Activated T-cell treated with anti-CD3 and anti-CD28 coated beads, Interleukin-2, amount 50 U/mL, for 24 hours (primary cell): Measurements from ENCODE around the gene GBGT1.

Experiments used
- DNase-seq: peaks from one replicate; pipeline ENCODE4 v3.0.0-alpha.2; 2020
- H3K27ac Mint-ChIP-seq: 2 replicates; pipeline ENCODE4 v1.8.0; 2020; ENCODE audit warnings: mild to moderate bottlenecking, mixed read lengths
- H3K27me3 Mint-ChIP-seq: 2 replicates; pipeline ENCODE4 v1.8.0; 2020; ENCODE audit warnings: mixed read lengths
- H3K36me3 Mint-ChIP-seq: 2 replicates; pipeline ENCODE4 v1.8.0; 2020; ENCODE audit warnings: low read depth, mixed read lengths
- H3K4me1 Mint-ChIP-seq: 2 replicates; pipeline ENCODE4 v1.8.0; 2020; ENCODE audit warnings: low read depth, mixed read lengths
- H3K4me3 Mint-ChIP-seq: 2 replicates; pipeline ENCODE4 v1.8.0; 2020; ENCODE audit warnings: mild to moderate bottlenecking, moderate library complexity, mixed read lengths
- H3K9me3 Mint-ChIP-seq: 2 replicates; pipeline ENCODE4 v1.8.0; 2020; ENCODE audit warnings: mixed read lengths

Gene GBGT1

DNA sequence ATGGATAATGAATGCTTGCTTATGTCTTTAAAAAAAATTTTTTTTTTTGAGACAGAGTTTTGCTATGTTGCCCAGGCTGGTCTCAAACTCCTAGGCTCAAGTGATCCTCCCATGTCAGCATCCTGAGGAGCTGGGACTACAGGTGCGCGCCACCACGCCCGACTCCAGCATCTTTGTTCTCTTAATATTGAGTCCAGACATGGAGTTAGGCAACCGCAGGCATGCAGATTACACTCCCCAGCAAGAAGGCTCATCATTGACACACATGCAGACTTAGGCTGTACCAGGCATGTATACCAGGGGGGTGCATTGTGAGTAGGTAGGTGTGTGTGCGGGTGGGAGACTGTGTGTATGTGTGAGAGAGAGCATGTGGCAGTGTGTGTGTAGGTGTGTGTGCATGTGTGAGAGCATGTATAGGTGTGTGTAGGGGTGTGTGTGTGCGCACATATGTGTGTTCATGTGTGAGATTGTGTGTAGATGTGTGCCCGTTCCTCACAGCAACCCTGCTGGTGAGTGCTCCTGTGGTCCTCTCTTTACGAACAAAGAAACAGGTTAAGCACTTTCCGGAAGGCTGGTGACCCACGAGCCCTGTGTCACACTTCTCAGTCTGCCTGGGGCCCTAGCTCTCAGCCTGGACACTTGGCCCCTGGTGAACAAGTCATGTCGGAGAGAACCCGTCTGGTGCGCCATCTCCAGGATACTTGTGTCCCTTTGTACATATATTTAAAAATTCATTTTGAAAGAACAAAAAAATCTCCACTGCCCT is 39.2 kb upstream of the GBGT1 start:
- H3K9me3 Mint-ChIP-seq: peaks cover 3% of the 10 kb centered on the region
- H3K4me1 Mint-ChIP-seq: peaks cover 13% of the 10 kb centered on the region
- no peaks in the 10 kb centered on the region for H3K36me3 Mint-ChIP-seq
- H3K4me3 Mint-ChIP-seq: no peak overlapping the region
- no peak for DNase-seq
- H3K27ac Mint-ChIP-seq: no peak overlapping the region
- H3K27me3 Mint-ChIP-seq: peaks cover 20% of the 10 kb centered on the region

DNA sequence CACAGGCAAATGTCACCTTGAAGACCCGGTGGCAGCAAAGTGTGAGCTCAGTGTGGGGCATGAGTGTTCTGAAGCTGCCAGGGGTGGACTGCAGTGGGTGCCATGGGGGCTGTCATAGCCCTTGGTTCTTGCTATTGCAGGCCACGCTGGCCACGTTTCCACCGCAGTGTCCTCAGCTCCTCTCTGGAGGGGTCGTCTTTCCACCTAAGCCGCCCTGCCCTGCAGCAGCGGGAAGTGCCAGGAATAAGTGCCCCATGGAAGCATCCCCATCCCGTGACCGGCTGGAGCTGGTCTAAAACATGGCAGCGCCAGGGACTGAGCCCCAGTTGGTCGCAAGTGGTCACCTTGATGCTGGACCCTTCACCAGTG is 38.4 kb upstream of the GBGT1 start:
- Mint-ChIP-seq H3K36me3 (no peaks in the 10 kb centered on the region), H3K4me1 (peaks cover 16% of the 10 kb centered on the region), H3K27me3 (peaks cover 20% of the 10 kb centered on the region), H3K27ac (no peak overlapping the region), H3K4me3 (no peak overlapping the region), H3K9me3 (peaks cover 3% of the 10 kb centered on the region)
- DNase-seq: no peak

DNA sequence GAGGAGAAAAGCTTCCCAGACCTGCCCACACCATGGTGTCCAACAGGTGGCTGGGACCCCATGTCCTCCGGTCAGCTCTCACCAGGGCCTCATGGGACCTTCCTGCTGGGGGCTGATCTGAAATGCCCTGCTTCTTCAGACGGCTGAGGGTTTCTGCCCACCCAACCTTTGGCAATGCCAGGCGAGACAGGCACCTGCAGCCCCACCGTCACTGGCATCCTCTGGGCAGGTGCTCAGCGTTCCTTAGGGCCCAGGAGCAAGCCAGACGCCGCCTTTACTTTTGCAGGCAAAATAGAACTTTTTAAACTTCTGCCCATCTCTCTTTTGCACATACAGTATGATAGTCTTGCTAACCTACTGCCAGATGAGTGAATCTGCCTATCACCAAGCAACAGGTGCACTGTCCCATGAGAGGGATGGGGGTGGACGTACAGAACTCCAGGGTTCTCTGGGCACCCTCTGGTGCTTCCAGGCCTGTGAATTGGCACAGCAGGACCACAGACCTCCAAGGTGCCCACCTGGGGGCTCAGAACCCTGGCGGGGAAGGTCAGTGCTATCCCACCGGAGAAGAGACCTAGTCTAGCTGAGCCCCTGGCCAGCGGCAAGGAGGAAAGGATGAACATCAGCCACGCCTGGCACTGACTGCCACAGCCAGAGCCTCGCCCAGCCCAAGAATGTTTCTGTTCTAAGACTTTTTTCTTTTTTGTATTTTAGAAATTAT is 37.9 kb upstream of the GBGT1 start:
- no peak overlapping the region for H3K4me3 Mint-ChIP-seq
- no peak for DNase-seq
- H3K27ac Mint-ChIP-seq: no peak overlapping the region
- peaks cover 16% of the 10 kb centered on the region for H3K4me1 Mint-ChIP-seq
- H3K27me3 Mint-ChIP-seq: peaks cover 20% of the 10 kb centered on the region
- peaks cover 3% of the 10 kb centered on the region for H3K9me3 Mint-ChIP-seq
- no peaks in the 10 kb centered on the region for H3K36me3 Mint-ChIP-seq

DNA sequence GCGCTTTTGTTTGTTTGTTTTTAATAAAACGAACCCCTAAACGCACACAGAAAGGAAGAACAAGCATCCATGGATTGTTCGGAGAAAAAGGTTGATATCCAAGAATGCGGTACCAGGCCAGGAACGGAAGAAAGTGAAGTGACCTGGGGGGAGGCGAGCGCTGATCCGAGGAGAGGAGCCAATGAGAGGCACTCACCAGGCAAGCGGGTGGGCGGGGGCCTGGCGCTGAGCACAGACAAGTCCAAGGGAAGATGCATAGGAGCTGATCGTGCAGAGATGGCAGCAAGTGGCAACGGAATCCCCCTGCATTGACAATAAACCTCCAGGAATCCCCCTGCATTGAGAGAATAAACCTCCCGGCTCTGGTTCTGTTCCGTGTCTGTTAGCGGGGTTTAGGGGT is 36.9 kb upstream of the GBGT1 start:
- peaks cover 16% of the 10 kb centered on the region for H3K4me1 Mint-ChIP-seq
- H3K9me3 Mint-ChIP-seq: peaks cover 3% of the 10 kb centered on the region
- no peaks in the 10 kb centered on the region for H3K36me3 Mint-ChIP-seq
- H3K27ac Mint-ChIP-seq: no peak overlapping the region
- H3K27me3 Mint-ChIP-seq: peaks cover 20% of the 10 kb centered on the region
- no peak for DNase-seq
- H3K4me3 Mint-ChIP-seq: no peak overlapping the region

DNA sequence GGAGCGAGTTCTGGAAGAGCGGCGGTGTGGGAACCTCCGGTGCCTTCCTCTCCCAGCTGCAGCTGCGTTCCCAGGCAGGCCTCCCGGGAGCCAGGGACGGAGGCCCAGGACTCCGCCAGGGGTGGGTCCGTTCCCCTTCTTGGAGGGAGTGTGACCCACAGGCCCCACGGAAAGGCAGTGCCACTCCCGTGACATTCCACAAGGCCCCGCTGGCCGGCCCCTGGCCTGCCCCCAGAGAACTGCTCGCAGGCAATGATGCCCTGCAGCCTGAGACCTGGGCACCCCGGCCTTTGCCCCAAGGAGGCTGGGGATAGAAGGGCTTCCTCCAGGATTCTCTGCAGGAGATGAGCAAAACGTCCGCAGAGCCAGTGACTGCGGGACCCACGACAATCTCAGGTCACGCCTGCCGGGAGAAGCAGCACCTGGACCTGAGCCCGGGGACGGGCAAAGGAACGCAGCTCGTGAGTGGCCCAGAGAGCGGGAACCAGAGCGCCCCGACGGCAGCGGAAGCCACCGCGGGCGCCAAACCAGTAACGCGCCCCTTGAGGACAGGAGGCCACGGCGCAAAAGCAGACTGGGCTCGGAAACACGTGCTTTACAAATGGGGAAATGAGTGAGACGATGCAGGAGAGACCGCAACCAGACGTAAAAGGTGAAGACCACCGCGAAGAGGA is 36.1 kb upstream of the GBGT1 start:
- peak; percentile 77 for DNase-seq
- Mint-ChIP-seq H3K9me3 (peaks cover 3% of the 10 kb centered on the region), H3K36me3 (no peaks in the 10 kb centered on the region), H3K4me3 (peak overlapping the region; percentile 82), H3K27ac (peak overlapping the region; percentile 38), H3K27me3 (peaks cover 26% of the 10 kb centered on the region), H3K4me1 (peaks cover 16% of the 10 kb centered on the region)

DNA sequence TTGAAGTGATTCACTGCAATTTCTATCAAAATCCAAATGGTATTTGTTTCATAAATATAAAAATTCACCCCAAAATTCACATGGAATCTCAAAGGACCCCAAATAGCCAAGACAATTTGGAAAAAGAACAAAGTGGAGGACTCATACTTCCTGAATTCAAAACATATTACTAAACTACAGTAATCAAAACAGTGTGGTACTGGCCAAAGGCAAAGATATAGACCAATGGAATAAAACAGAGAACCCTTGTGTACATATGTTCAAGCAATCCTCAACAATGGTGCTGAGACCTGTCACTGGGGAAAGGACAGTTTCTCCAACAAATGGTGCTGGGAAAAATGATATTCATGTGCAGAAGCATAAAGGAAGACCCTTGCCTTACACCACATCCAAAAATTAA is 31.3 kb upstream of the GBGT1 start:
- DNase-seq: no peak
- H3K9me3 Mint-ChIP-seq: peaks cover 1% of the 10 kb centered on the region

DNA sequence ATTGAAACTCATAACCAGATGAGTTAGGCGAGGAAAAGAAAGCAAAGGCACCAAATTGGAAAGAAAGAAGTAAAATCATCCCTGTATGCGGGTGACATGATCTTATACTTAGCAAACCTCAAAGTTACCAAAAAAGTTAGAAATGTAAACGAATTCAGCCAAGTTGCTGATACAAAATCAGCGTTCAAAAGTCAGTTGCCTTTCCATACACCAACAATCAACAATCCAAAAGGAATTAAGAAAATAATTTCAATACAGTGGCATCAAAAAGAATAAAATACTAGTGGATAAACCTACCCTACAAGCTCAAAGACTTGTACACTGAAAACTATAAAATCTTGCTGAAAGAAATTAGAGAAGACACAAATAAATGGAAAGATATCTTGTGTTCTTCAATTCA is 30.9 kb upstream of the GBGT1 start:
- H3K27me3 Mint-ChIP-seq: peaks cover 15% of the 10 kb centered on the region
- H3K36me3 Mint-ChIP-seq: no peaks in the 10 kb centered on the region
- H3K4me1 Mint-ChIP-seq: peaks cover 10% of the 10 kb centered on the region
- no peak overlapping the region for H3K4me3 Mint-ChIP-seq
- no peaks in the 10 kb centered on the region for H3K9me3 Mint-ChIP-seq
- no peak overlapping the region for H3K27ac Mint-ChIP-seq
- DNase-seq: no peak

More for the DNA sequence above, 31.3 kb upstream of the GBGT1 start:
- no peak overlapping the region for H3K27ac Mint-ChIP-seq
- H3K4me1 Mint-ChIP-seq: peaks cover 12% of the 10 kb centered on the region
- no peak overlapping the region for H3K4me3 Mint-ChIP-seq
- peaks cover 18% of the 10 kb centered on the region for H3K27me3 Mint-ChIP-seq
- H3K36me3 Mint-ChIP-seq: no peaks in the 10 kb centered on the region

DNA sequence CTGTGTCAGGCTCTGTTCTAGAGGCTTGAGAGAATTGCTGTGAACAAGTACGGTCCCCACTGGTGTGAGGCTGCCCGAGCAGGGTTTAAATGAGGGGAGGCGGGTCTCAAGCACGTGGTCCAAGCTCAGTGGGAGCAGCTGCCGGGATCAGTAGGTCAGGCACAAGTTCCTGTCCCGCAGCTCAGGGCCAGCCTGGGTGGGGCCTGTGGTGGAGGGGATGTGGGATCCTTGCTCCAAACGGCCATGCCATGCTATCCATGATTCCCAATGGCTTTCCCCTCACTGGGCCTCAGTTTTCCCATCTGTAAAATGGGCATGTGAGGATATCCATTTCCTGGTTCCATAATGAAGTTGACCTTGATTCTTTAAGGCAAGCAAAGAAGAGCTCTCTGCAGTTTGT is 28.3 kb upstream of the GBGT1 start:
- H3K27me3 Mint-ChIP-seq: peaks cover 27% of the 10 kb centered on the region

DNA sequence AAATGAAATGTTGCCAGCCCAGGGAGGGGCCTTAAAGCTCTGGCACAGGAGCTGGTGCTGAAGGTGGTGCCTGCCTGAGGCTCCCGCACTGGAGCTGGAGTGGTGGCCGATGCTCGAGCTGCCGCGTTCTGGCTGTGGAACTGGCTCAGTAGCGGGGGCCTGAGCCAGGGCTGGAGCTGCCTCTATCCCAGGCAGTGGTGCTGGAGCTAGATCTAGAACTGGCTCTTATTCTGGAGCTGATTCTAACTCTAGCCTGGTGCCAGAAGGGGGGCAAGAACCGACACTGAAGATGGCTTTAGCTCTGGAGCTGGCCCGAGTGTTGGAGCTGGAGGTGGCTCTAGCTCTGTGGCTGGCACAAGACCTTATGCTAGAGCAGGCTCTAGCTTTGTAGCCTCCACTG is 26.1 kb upstream of the GBGT1 start:
- Mint-ChIP-seq H3K36me3 (no peaks in the 10 kb centered on the region), H3K27me3 (peaks cover 30% of the 10 kb centered on the region), H3K4me3 (no peak overlapping the region), H3K9me3 (no peaks in the 10 kb centered on the region), H3K27ac (no peak overlapping the region), H3K4me1 (peaks cover 9% of the 10 kb centered on the region)
- DNase-seq: no peak

More for the DNA sequence above, 28.3 kb upstream of the GBGT1 start:
- Mint-ChIP-seq H3K27ac (no peak overlapping the region), H3K9me3 (no peaks in the 10 kb centered on the region), H3K4me3 (no peak overlapping the region), H3K4me1 (no peaks in the 10 kb centered on the region), H3K36me3 (no peaks in the 10 kb centered on the region)
- DNase-seq: no peak

DNA sequence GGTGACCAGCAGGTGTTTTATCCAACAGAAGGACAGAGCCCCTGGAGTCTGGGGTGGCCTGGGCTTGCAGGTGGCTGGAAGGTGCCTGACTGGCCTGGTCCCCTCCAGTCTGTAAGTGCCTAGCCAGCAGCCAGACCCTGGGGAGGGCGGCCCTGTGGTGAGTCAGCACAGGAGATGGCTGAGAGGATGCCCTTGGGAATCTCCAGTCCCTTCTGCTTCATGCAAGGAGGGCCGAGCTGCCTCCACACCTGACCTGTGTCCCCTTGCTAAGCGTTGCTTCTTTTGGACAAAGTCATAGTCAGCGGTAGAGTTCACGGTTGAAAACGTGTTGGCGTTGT is 25.1 kb upstream of the GBGT1 start:
- no peaks in the 10 kb centered on the region for H3K9me3 Mint-ChIP-seq
- no peaks in the 10 kb centered on the region for H3K36me3 Mint-ChIP-seq
- no peak overlapping the region for H3K27ac Mint-ChIP-seq
- no peak for DNase-seq
- peaks cover 34% of the 10 kb centered on the region for H3K27me3 Mint-ChIP-seq
- H3K4me3 Mint-ChIP-seq: no peak overlapping the region
- peaks cover 14% of the 10 kb centered on the region for H3K4me1 Mint-ChIP-seq

DNA sequence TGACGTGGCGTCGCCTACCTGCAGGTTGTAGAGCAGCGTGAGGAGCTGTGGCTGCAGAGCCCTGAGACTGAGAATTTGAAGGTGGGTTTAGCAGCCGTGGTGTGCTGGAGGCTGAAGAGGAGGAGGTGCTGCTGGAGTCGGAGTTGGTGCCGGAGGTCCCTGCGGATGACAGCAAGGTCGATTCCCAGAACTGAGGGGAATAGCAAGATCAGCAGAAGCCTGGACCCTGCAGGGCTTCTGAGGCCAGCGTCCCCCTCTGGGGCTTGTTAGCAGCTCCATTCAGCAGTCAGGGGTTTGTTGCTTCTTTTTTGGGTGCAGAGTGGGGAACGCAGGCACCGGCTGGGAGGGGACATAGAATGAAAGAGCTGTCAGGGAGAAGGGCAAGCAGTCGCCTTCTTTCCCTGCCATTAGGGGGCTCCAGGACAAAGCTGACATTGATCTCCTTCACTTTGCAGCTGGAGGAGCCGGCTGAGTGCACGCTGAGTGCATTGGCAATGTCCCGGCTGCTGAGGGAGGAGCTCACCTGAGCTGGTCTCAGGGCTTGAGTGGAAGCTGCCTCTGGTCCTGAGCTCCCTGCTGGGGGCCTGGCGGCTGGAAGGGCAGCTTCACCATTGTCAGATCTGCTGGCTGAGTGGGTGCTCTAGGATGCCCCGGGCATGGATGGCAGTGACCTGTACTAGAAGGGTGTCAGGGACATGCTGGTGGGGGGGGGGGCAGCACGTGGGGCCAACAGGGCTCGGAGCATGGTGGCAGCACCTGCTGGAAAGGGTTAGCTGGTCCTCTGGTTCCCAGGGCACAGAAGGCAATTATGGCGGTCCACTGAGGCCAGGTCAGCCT is 24.5 kb upstream of the GBGT1 start:
- Mint-ChIP-seq H3K9me3 (no peaks in the 10 kb centered on the region), H3K4me3 (no peak overlapping the region), H3K27ac (no peak overlapping the region), H3K27me3 (peaks cover 36% of the 10 kb centered on the region), H3K4me1 (peaks cover 18% of the 10 kb centered on the region), H3K36me3 (no peaks in the 10 kb centered on the region)
- DNase-seq: no peak

DNA sequence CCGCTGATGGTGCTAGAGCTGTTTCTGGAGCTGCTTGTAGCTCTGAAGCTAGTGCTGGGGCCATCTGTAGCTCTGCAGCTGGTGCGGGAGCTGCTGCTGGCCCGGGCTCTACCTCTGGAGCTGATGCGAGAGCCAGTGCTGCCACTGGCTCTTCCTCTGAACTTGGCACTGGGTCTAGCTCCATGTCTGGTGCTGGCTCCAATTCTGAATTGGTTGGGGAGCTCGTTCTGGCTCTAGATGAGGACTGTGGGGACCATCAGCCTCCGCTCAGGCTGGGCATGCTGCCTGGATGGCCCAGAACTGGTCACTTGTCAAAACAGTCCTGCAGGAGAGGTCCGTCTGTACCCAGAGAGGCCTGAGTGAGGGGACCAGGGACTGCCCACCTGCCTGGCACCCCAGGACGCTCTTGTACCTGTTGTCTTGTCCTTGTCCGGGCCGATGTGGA is 23.9 kb upstream of the GBGT1 start:
- peaks cover 24% of the 10 kb centered on the region for H3K4me1 Mint-ChIP-seq
- no peaks in the 10 kb centered on the region for H3K9me3 Mint-ChIP-seq
- peaks cover 42% of the 10 kb centered on the region for H3K27me3 Mint-ChIP-seq
- no peak for DNase-seq
- H3K27ac Mint-ChIP-seq: no peak overlapping the region
- H3K36me3 Mint-ChIP-seq: no peaks in the 10 kb centered on the region
- no peak overlapping the region for H3K4me3 Mint-ChIP-seq

DNA sequence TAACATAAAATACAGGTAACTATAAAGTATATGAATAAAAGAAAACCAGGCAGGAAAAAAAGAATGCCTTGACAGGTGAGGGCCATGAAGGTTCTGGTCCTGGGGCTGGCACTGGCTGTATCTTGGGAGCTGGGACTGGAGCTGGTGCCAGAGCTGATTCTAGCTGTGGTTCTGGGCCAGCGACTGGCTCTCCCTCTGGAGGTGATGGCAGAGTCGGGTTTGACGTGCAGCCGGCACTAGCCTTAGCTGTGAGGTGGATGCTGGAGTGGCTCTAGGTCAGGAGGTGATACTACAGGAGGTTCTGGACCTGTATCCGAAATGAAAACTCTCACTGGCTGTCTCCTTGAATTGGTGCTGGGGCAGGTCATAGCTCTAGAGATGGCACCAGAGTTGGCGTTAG is 23.0 kb upstream of the GBGT1 start:
- no peak for DNase-seq
- no peaks in the 10 kb centered on the region for H3K36me3 Mint-ChIP-seq

DNA sequence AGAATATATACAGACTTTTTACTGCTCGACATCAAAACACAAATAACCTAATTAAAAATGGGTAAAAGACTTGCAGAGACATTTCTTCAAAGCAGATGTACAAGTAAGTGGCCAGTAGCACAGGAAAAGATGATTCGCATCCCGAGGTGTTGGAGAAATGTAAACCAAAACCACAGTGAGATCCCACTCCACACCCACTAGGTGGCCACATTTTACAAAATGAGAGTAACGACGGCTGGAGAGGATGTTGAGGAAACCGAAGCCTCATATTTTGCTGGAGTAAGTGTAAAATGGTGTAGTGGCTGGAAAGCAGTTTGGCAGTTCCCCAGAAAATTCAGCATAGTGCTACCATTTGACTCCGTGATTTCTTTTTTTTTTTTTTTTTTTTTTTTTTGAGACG is 21.3 kb upstream of the GBGT1 start:
- no peak overlapping the region for H3K4me3 Mint-ChIP-seq
- H3K4me1 Mint-ChIP-seq: peaks cover 24% of the 10 kb centered on the region
- H3K27ac Mint-ChIP-seq: peak overlapping the region; percentile 6
- H3K36me3 Mint-ChIP-seq: no peaks in the 10 kb centered on the region
- H3K27me3 Mint-ChIP-seq: peaks cover 59% of the 10 kb centered on the region
- H3K9me3 Mint-ChIP-seq: no peaks in the 10 kb centered on the region
- no peak for DNase-seq

More for the DNA sequence above, 23.0 kb upstream of the GBGT1 start:
- Mint-ChIP-seq H3K4me3 (no peak overlapping the region), H3K27me3 (peaks cover 49% of the 10 kb centered on the region), H3K4me1 (peaks cover 24% of the 10 kb centered on the region), H3K9me3 (no peaks in the 10 kb centered on the region), H3K27ac (no peak overlapping the region)
